GM18508 (cell line): ENCODE data around the gene GOLGB1.

Experiments
- ATAC-seq: cut with Tn5 transposase; IDR thresholded peaks from one replicate; pipeline ENCODE4 v1.9.1; 2021; ENCODE audit warnings: moderate number of reproducible peaks; ENCODE audit not compliant: insufficient read depth, unreplicated experiment

The GOLGB1 gene

DNA sequence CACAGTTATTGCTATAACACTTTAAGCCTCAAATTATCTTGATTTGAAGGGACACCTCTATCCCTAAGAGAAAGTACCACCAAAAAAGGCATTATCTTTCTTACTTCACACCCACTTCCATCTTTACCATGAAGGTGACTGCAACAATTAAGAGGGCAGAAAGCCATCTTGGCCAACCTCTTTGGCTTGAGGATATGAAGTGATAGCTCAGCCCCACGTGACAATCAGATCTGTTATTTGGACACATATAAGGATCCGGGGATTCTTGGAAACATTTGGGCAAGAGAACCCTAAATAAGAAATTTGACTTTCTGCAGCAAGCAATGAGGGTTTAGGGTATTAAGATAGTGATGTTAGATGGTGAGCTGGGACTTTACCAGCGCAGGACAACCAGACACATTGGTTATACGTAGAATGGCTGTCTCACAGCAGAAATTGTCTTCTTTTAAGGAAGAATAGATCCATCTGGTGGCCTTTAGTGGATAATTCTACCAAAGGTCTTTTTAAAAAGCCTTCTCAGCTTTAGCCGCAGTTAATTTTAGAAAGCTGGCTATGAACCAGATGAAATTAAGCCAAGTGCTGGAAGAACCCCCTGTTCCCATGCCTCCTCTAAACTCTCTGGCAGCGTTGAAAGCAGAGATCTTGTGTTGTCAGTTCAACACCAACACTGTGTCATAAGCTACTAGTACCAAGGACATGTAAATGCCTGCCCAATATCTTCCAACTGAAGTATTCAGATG lies 101.2 kb downstream of the GOLGB1 start:
- ATAC-seq, result no peak

DNA sequence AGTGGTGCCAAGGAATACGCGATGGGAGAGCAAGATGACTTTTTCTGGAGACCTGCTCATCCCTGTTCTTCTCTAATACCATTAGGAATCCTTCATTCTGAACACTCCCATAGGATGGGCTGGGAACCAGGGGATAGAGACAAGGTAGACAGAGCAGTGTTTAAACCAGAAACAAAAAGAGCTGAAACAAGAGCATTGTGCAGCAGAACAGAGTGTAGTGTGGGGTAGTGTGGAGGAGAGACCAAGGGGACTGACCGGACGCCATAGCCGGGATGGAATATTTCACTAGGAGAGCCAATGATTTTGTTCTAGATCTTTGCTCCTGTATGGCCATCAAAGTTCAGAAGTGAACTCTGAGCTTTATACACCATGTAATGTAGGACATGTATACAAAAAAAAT lies 104.5 kb downstream of the GOLGB1 start:
- ATAC-seq, result no peak

DNA sequence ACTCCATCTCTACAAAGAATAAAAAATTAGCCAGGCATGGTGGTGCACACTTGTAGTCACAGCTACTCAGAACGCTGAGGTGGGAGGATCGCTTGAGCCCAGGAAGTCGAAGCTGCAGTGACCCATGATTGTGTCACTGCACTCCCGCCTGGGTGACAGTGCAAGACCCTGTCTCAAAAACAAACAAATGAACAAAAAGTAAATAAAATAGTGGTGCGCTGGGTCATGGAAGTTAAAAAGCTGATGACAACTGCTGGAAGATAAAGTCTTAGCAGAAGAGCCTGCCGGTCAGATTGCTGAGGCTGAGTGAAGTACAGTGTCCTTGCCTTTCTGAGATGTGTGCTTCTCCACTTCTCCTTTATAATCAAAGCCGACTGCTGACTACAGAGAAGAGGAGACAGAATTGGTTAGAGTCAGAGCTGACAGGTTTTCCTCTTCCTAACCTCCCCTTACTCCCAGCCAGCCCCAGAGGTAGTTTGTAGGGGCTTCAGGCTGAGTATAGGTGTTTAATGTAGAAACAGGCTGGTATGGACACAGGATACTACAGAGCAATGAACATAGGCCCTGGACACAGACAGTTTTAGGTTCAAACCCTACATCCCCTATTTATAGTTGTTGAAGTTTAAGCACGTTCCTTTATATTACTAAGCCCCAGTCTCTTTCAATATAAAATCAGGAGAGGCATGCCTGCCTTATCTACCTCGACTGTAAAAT lies 106.8 kb downstream of the GOLGB1 start:
- no peak for ATAC-seq

DNA sequence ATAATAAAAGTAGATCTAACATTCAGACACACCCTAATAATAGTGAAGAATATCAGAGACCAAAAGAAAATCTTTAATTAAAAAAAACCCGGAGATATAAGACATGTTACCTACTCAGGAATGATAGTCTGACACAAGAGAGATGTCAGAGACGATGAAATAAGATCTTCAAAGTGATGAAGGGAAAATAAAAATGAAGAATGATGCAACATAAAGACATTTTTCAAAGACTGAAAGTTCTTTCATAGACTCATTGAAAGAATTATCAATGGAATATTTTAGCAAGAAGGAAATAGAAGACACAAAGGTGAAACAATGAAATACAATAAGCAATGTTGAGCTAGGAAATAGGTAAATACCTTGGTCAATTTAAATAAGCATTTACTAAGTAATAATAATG lies 108.4 kb downstream of the GOLGB1 start:
- no peak for ATAC-seq

DNA sequence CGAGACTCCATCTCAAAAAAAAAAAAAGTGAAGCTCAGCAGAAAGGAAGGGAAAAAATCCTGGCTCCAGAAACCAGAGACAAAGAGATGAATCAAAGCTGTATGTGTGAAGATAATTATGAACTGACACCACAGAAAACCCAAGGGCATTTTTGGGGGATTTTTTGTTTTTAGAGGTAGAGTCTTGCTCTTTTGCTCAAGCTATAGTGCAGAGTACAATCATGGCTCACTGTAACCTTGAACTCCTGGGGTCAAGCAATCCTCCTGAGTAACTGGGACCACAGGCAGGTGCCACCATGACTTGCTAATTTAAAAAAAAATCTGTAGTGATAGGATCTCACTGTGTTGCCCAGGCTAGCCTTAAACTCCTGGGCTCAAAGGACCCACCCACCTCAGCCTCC lies 111.6 kb downstream of the GOLGB1 start:
- ATAC-seq, result no peak

DNA sequence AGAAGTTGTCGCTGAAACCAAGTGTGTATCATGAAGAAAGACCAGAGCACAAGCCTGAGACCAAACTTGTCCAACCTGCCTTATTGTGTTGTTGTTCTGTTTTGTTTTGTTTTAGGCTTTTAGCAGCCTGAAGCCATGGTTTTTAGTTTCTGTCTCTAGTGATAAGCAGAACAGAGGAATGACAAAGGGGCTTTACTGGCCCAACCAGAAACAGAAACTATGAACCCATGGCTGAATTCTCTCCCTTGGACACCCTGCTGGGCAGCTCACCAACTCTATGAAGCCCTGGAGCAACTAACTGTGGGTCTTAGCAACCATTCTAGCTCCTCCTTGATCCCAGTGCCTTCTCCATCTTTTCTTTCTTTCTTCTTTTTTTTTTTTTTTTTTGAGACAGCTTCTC lies 119.2 kb downstream of the GOLGB1 start:
- no peak for ATAC-seq

DNA sequence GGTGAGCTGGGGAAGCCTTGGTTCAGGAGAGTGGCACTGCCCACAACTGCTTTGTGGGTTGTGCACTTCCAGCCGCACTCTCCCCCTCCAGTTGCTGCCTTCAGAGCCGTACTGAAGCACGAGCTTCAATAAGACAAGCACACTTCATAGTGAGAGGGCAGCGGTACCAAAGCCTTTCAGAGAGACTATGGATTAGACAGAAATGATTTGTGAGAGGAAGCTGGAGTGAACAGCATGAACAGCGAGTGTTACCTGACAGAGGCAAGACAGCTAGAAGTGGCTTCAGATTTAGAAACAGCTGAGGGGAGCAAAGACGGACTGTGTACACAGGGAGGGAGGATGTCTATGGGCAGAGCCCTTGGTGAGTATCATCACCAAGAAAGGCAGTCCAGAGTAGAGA lies 119.9 kb downstream of the GOLGB1 start:
- ATAC-seq, result no peak

DNA sequence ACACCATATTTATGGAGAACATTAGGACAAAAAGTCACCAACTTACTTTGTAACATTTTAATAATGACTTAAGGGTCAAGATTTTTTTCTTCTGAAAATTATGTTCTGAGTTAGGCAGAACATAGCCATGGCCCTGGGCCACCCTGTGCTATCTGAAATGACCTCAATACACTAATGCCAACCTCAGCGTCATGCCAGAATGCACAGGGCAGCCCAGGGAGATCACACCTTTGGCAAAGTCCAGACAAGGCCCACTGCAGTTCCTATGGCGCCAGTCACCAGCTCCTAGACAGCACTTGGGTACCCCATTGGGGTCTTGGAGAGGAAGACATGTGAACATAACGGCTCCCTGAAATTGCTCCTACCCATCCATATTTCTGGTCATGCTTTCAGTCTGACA lies 121.9 kb downstream of the GOLGB1 start:
- ATAC-seq, result no peak

DNA sequence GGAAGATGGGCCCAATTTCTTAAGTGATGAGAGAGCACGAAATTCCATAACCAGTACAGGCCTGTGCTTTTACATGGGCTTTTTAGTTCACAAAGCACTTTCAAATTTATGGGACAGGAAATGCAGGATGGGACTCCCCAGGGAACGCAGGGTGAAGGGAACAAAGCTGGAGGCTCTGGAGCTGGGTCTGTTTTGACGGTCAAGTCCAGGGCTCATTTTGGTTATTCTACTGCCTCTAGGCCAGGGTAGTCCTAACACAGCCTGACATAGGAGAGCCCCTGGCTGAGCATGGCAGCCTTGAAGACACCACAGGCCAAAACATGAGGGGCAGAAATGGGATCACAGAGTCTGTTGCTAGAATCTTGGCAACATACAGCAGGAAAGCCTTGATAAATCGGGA lies 122.3 kb downstream of the GOLGB1 start:
- no peak for ATAC-seq

DNA sequence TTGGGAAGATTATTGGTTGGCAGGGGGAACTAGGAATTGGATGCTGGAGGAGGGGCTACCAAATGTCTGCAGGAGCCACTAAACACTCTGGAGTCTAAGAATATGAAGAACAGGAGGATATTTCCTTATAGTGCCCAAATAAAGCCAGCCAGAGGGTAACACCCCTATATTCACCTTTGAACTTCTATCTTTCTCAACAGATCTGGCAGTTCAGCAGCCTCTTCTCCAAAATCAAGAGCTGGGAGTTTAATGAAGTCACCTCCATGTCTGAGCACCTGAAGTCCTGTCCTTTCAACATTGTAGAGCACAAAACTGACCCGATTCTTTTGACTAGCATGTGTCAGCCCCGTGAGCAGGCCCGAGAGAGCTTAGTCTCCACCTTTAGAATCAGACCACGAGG lies 123.0 kb downstream of the GOLGB1 start:
- ATAC-seq, result no peak

DNA sequence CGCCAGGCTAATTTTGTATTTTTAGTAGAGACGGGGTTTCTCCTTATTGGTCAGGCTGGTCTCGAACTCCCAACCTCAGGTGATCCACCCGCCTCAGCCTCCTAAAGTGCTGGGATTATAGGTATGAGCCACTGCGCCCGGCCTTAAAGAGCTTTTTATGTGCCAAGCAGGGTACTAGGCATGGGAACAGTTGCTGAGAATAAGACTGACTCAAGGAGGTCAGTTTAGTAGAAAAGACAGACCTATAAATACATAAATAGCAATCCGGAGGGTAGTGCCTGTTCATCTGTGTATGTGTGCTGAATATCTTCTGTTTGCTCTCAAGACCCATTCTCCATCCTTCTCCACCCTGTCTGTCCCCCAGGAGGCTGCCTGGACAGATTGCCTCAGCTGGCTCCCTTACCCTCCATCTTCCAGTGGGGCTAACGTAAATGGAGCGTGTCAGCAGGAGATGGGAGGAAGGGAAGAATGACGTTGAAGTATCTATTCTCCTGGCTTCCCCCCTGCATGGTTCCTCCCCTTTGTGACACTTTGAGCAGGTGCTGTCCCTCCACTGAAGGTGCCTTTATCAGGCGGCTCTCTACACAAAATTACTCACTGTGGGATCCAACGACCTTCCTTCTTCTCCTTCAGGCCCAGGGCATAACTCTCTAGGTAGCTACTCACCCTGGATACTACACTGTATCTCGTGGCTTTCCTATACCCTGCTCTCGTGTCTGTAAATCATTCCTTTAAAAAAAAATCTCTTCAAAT lies 125.2 kb downstream of the GOLGB1 start:
- ATAC-seq, result no peak

DNA sequence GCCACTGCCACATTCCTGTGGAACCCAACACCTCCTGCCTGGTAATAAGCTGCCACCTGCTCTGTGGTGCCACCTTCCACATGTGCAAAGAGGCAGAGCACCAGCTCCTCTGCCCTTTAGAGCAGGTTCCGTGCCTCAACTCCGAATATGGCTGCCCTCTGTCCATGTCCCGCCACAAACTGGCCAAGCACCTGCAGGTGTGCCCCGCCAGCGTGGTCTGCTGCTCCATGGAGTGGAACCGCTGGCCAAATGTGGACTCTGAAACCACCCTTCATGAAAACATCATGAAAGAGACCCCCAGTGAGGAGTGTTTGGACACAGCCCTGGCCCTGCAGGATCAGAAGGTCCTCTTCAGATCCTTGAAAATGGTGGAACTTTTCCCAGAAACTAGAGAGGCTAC lies 128.1 kb downstream of the GOLGB1 start:
- no peak for ATAC-seq

DNA sequence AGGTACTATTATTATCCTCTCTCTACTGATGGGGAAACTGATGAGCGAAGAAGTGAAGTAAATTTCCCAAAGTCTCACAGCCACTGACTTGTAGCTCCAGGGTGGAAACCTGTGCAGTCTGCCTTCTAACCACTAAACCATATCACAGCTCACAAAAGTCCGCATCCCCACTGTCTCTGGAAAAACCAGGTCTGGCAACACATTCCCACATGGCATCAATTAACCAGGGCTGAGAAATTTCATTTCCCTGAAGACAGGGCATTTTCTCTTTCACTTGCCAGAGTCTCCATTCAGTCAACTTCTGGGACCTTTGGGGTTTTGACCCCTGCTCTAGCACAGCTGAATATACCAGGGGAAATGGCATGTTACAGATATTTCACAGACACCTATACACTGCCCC lies 129.8 kb downstream of the GOLGB1 start:
- no peak for ATAC-seq
